OCI-LY3 (cell line): ENCODE data around the gene SOX13.

ENCODE experiments used
- CTCF ChIP-seq: fragments of 200-600, 300-600 bp; sonication (generic); IDR thresholded peaks from 2 replicates; pipeline ENCODE4 v1.5.1; 2014; ENCODE audit warnings: antibody characterized with exemption, low read length, low read depth
- EZH2phosphoT487 ChIP-seq: fragments of 200-600 bp; shearing (Covaris generic); IDR thresholded peaks from 2 replicates; pipeline ENCODE4 v1.6.1; 2018; ENCODE audit warnings: antibody characterized with exemption, mixed run types, low read depth

- no peak for TF ChIP-seq CTCF
- no peak for TF ChIP-seq EZH2phosphoT487
These were observed 74.0 kb downstream of the SOX13 start for GRCh38 chr1:204146965-204147364.
